HG03469 (cell line): ENCODE data around the gene HDAC4.

ENCODE experiments used
- ATAC-seq: cut with Tn5 transposase; IDR thresholded peaks from one replicate; pipeline ENCODE4 v1.9.1; 2021; ENCODE audit warnings: mild to moderate bottlenecking, moderate library complexity, moderate number of reproducible peaks; ENCODE audit not compliant: unreplicated experiment

HDAC4 gene

GRCh38 chr2:239104800-239105199 is 296.0 kb downstream of the HDAC4 start:
- no peak for ATAC-seq

- ATAC-seq, result no peak
Measured at GRCh38 chr2:239103125-239104098, 297.4 kb downstream of the HDAC4 start.

GRCh38 chr2:239102266-239102665 is 298.6 kb downstream of the HDAC4 start:
- ATAC-seq, result no peak

- ATAC-seq, result no peak
Measured at GRCh38 chr2:239101807-239102206, 299.0 kb downstream of the HDAC4 start.

GRCh38 chr2:239101071-239101470 is 299.7 kb downstream of the HDAC4 start:
- no peak for ATAC-seq

- no peak for ATAC-seq
Measured at GRCh38 chr2:239099474-239099873, 301.3 kb downstream of the HDAC4 start.

GRCh38 chr2:239098288-239098970 is 302.4 kb downstream of the HDAC4 start:
- ATAC-seq, result no peak

GRCh38 chr2:239097428-239097696 is 303.5 kb downstream of the HDAC4 start:
- ATAC-seq, result no peak

GRCh38 chr2:239096676-239097427 is 304.0 kb downstream of the HDAC4 start:
- no peak for ATAC-seq

GRCh38 chr2:239095460-239096081 is 305.2 kb downstream of the HDAC4 start:
- ATAC-seq, result no peak

- no peak for ATAC-seq
Measured at GRCh38 chr2:239094867-239095266, 306.0 kb downstream of the HDAC4 start.

GRCh38 chr2:239093952-239094351 is 306.9 kb downstream of the HDAC4 start:
- ATAC-seq, result no peak

- no peak for ATAC-seq
Measured at GRCh38 chr2:239093542-239093941, 307.3 kb downstream of the HDAC4 start.

GRCh38 chr2:239092571-239093294 is 308.1 kb downstream of the HDAC4 start:
- ATAC-seq, result no peak

- no peak for ATAC-seq
Measured at GRCh38 chr2:239089884-239090283, 310.9 kb downstream of the HDAC4 start.

GRCh38 chr2:239087046-239087710 is 313.6 kb downstream of the HDAC4 start:
- ATAC-seq, result no peak

- no peak for ATAC-seq
Measured at GRCh38 chr2:239086325-239087020, 314.3 kb downstream of the HDAC4 start.

GRCh38 chr2:239085201-239085992 is 315.4 kb downstream of the HDAC4 start:
- no peak for ATAC-seq
